HL-60 (cell line): ENCODE measurements around the gene DROSHA.

Experiments
- DNase-seq, 2 experiments: peaks; one replicate each; pipeline ENCODE4 v3.0.0-alpha.2; 2010 to 2020; ENCODE audit warnings: low read depth in 1 of 2, low spot score in 1 of 2
- H3K27ac ChIP-seq: fragments of 250-450 bp; sonication (Bioruptor Pico); replicated peaks from 2 replicates; pipeline ENCODE4 v1.5.1; 2020; ENCODE audit warnings: mild to moderate bottlenecking, moderate library complexity
- H3K27me3 ChIP-seq: fragments of 250-450 bp; sonication (Bioruptor Pico); 2 replicates; pipeline ENCODE4 v1.5.1; 2021; ENCODE audit warnings: mild to moderate bottlenecking, moderate library complexity; ENCODE audit not compliant: insufficient read depth, poor library complexity, severe bottlenecking
- H3K4me3 ChIP-seq: replicated peaks from 2 replicates; pipeline ENCODE4 v1.5.1; 2011; ENCODE audit warnings: mild to moderate bottlenecking, control low read depth, low read length; ENCODE audit not compliant: insufficient read depth
- CTCF ChIP-seq: IDR thresholded peaks from one replicate; pipeline ENCODE4 v1.5.1; 2011; ENCODE audit warnings: low read length, control low read depth, inconsistent platforms; ENCODE audit not compliant: insufficient read depth
- GABPA ChIP-seq: IDR thresholded peaks from 2 replicates; pipeline ENCODE4 v1.6.1; 2012; ENCODE audit warnings: low read depth
- POLR2AphosphoS5 ChIP-seq: IDR thresholded peaks from 2 replicates; pipeline ENCODE4 v1.6.1; 2012; ENCODE audit warnings: low read depth
- REST ChIP-seq: IDR thresholded peaks from 2 replicates; pipeline ENCODE4 v1.6.1; 2012; ENCODE audit warnings: low read depth; ENCODE audit not compliant: insufficient replicate concordance
- SPI1 ChIP-seq: IDR thresholded peaks from 2 replicates; pipeline ENCODE4 v1.6.1; 2012; ENCODE audit warnings: low read depth, mild to moderate bottlenecking, borderline replicate concordance

Gene DROSHA

DNA sequence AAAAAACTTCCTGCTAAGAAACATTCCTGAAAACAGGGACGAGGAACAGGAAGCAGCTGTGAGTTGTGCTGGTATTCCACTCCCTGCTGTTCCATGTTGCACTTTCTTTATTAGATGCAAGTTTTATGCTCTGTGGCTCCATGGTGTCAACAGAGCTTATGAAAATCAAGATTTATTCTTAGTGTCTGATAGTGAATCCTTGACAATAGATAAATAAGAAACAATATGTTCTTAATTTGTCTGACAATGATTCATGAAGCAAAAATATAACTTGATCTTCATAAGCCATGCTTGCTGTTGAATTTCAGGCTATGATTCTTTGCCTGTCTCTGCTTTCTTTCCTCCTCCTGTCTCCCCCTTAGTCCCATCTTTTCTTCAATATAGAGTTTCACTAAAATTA, 119.6 kb downstream of the DROSHA start:
- no peak for TF ChIP-seq POLR2AphosphoS5
- no peak for TF ChIP-seq SPI1
- TF ChIP-seq GABPA: no peak
- TF ChIP-seq REST: no peak
- no peak for TF ChIP-seq CTCF
- H3K27ac ChIP-seq: no peak overlapping the region
- no peaks in the 10 kb centered on the region for H3K27me3 ChIP-seq
- no peak overlapping the region for H3K4me3 ChIP-seq
- no peak for DNase-seq

GRCh38 chr5:31410089-31410488, 121.8 kb downstream of the DROSHA start:
- Histone ChIP-seq H3K4me3 (no peak overlapping the region), H3K27me3 (no peaks in the 10 kb centered on the region), H3K27ac (no peak overlapping the region)
- TF ChIP-seq GABPA (no peak), CTCF (no peak), POLR2AphosphoS5 (no peak), REST (no peak), SPI1 (no peak)
- DNase-seq: no peak

GRCh38 chr5:31408814-31409213, 123.1 kb downstream of the DROSHA start:
- TF ChIP-seq CTCF: no peak
- TF ChIP-seq GABPA: no peak
- no peak for TF ChIP-seq SPI1
- no peak for TF ChIP-seq POLR2AphosphoS5
- TF ChIP-seq REST: no peak
- H3K27ac ChIP-seq: no peak overlapping the region
- H3K4me3 ChIP-seq: no peak overlapping the region
- no peak for DNase-seq
- H3K27me3 ChIP-seq: no peaks in the 10 kb centered on the region
